Trophoblast cell (in vitro differentiated cells and primary cell): ENCODE results near the gene LRIT1.

ENCODE experiments used
- DNase-seq, 2 donors: peaks; one replicate each; pipeline ENCODE4 v3.0.0-alpha.2; 2016
- H2AFZ ChIP-seq: 2 replicates; pipeline ENCODE4 v1.6.1; 2013; ENCODE audit warnings: low read length, moderate library complexity, mild to moderate bottlenecking; ENCODE audit not compliant: insufficient read depth, poor library complexity
- H2AK5ac ChIP-seq: 2 replicates; pipeline ENCODE4 v1.6.1; 2013; ENCODE audit warnings: mild to moderate bottlenecking, low read length
- H2BK120ac ChIP-seq: 2 replicates; pipeline ENCODE4 v1.6.1; 2013; ENCODE audit warnings: low read length, mild to moderate bottlenecking, moderate library complexity; ENCODE audit not compliant: insufficient read depth, poor library complexity
- H2BK12ac ChIP-seq: 2 replicates; pipeline ENCODE4 v1.6.1; 2013; ENCODE audit warnings: mild to moderate bottlenecking, low read length, moderate library complexity
- H2BK5ac ChIP-seq: 2 replicates; pipeline ENCODE4 v1.6.1; 2013; ENCODE audit warnings: low read length, low read depth, moderate library complexity, mild to moderate bottlenecking; ENCODE audit not compliant: poor library complexity
- H3K14ac ChIP-seq: 2 replicates; pipeline ENCODE4 v1.6.1; 2013; ENCODE audit warnings: mild to moderate bottlenecking, low read length
- H3K18ac ChIP-seq: 2 replicates; pipeline ENCODE4 v1.6.1; 2013; ENCODE audit warnings: mild to moderate bottlenecking, low read length
- H3K23ac ChIP-seq: 2 replicates; pipeline ENCODE4 v1.6.1; 2013; ENCODE audit warnings: low read length
- H3K27ac ChIP-seq: 2 replicates; pipeline ENCODE4 v1.5.1; 2013; ENCODE audit warnings: low read depth, mild to moderate bottlenecking, inconsistent platforms, low read length, moderate library complexity
- H3K27me3 ChIP-seq: 2 replicates; pipeline ENCODE4 v1.6.1; 2013; ENCODE audit warnings: inconsistent platforms, mild to moderate bottlenecking, low read length, moderate library complexity; ENCODE audit not compliant: insufficient read depth
- H3K36me3 ChIP-seq, 2 experiments: 1 replicate in 1 of 2; 2 replicates in 1 of 2; pipeline ENCODE4 v1.6.1; 2013; ENCODE audit warnings: low read length in 2 of 2, mild to moderate bottlenecking in 2 of 2, moderate library complexity in 1 of 2; ENCODE audit not compliant: insufficient read depth in 2 of 2, control insufficient read depth in 1 of 2
- H3K4ac ChIP-seq: 2 replicates; pipeline ENCODE4 v1.6.1; 2013; ENCODE audit warnings: low read depth, mild to moderate bottlenecking, low read length, moderate library complexity
- H3K4me1 ChIP-seq, 2 experiments: 1 replicate in 1 of 2; 2 replicates in 1 of 2; pipeline ENCODE4 v1.6.1; 2013; ENCODE audit warnings: low read length in 2 of 2, mild to moderate bottlenecking in 2 of 2, moderate library complexity in 1 of 2; ENCODE audit not compliant: insufficient read depth in 2 of 2, control insufficient read depth in 1 of 2
- H3K4me2 ChIP-seq: 2 replicates; pipeline ENCODE4 v1.6.1; 2013; ENCODE audit warnings: inconsistent platforms, mild to moderate bottlenecking, low read length, moderate library complexity
- H3K4me3 ChIP-seq: 2 replicates; pipeline ENCODE4 v1.5.1; 2013; ENCODE audit warnings: mild to moderate bottlenecking, low read depth, low read length, inconsistent platforms
- H3K79me1 ChIP-seq: one replicate; pipeline ENCODE4 v1.6.1; 2013; ENCODE audit warnings: low read length
- H3K79me2 ChIP-seq: 2 replicates; pipeline ENCODE4 v1.6.1; 2013; ENCODE audit warnings: low read length, mild to moderate bottlenecking; ENCODE audit not compliant: control insufficient read depth, insufficient read depth, poor library complexity
- H3K9ac ChIP-seq: 2 replicates; pipeline ENCODE4 v1.6.1; 2013; ENCODE audit warnings: mild to moderate bottlenecking, low read length
- H3K9me3 ChIP-seq: 2 replicates; pipeline ENCODE4 v1.6.1; 2013; ENCODE audit warnings: low read depth, mild to moderate bottlenecking, control low read depth, inconsistent platforms, low read length; ENCODE audit not compliant: insufficient read depth
- H4K12ac ChIP-seq: 2 replicates; pipeline ENCODE4 v1.6.1; 2013; ENCODE audit warnings: low read depth, mild to moderate bottlenecking, low read length, moderate library complexity
- H4K8ac ChIP-seq: 2 replicates; pipeline ENCODE4 v1.6.1; 2013; ENCODE audit warnings: low read depth, mild to moderate bottlenecking, low read length, moderate library complexity
- H4K91ac ChIP-seq: one replicate; pipeline ENCODE4 v1.6.1; 2013; ENCODE audit warnings: low read depth, mild to moderate bottlenecking, low read length, moderate library complexity
- WGBS: extraction: QIAGEN DNeasy Blood & Tissue Kit; methylation state at CpG from one replicate; pipeline ENCODE4 v1.1.7; 2013; ENCODE audit warnings: missing lambda C conversion rate; ENCODE audit not compliant: insufficient read length, insufficient coverage; ENCODE audit errors: extremely low coverage; 5-methylcytosine and 5-hydroxymethylcytosine counted together

Gene LRIT1

DNA sequence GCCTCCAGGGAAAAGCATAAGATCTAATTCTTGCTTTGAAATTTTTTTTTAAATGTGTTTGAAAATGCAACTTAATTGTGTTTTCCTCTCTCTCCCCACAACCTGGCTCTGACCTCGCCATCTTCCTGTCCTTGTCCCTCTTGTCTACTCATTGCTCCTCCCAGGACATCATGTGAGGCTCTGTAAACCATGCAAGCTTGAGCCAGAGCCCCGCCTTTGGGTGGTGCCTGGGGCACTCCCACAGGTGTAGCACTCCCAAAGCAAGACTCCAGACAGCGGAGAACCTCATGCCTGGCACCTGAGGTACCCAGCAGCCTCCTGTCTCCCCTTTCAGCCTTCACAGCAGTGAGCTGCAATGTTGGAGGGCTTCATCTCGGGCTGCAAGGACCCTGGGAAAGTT, 56.8 kb downstream of the LRIT1 start:
- Histone ChIP-seq H4K91ac (no peak overlapping the region), H3K27me3 (no peaks in the 10 kb centered on the region), H3K4ac (no peak overlapping the region), H3K9ac (no peak overlapping the region), H3K18ac (no peak overlapping the region), H2AK5ac (no peak overlapping the region), H2BK5ac (no peak overlapping the region), H3K4me1 (no peaks in the 10 kb centered on the region), H3K79me2 (no peaks in the 10 kb centered on the region), H4K8ac (no peak overlapping the region), H3K14ac (no peak overlapping the region), H3K9me3 (peaks cover 8% of the 10 kb centered on the region), H3K4me2 (no peak overlapping the region), H3K27ac (no peak overlapping the region), H2BK12ac (no peak overlapping the region), H3K36me3 (no peaks in the 10 kb centered on the region), H3K4me3 (no peak overlapping the region), H3K79me1 (no peaks in the 10 kb centered on the region), H2AFZ (no peak overlapping the region), H3K23ac (no peak overlapping the region), H4K12ac (no peak overlapping the region), H2BK120ac (no peak overlapping the region)
- WGBS, result no CpG with 5 or more reads among the region's 4 CpGs
- DNase-seq, result no peak

DNA sequence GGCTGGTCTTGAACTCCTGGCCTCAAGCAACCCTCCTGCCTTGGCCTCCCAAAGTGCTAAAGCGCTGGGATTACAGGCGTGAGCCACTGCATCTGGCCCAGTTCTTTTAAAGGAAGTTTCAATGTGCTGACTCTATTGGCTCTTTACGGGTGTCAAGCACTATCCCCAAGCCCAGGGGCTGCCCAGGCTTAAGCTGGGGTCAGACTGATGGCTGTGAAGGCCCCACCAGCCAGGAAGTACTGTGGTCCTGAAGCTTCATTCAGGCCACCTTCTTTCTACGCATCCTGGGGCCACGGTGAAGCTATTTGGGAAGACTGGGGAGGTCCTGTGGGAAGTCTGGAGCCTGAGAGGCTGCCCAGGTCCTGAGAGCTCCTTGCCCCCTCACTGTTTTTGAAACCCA, 59.7 kb downstream of the LRIT1 start:
- no peaks in the 10 kb centered on the region for H3K79me2 ChIP-seq
- no peaks in the 10 kb centered on the region for H3K79me1 ChIP-seq
- no peak overlapping the region for H2BK12ac ChIP-seq
- WGBS, result no CpG with 5 or more reads among the region's 5 CpGs
- H3K27ac ChIP-seq, result no peak overlapping the region
- H3K9ac ChIP-seq, result no peak overlapping the region
- H3K4me3 ChIP-seq, result no peak overlapping the region
- H3K4me2 ChIP-seq, result no peak overlapping the region
- H3K4me1 ChIP-seq, result no peaks in the 10 kb centered on the region
- peaks cover 7% of the 10 kb centered on the region for H3K9me3 ChIP-seq
- H2AK5ac ChIP-seq, result no peak overlapping the region
- no peak for DNase-seq
- H4K91ac ChIP-seq, result no peak overlapping the region
- H3K36me3 ChIP-seq, result no peaks in the 10 kb centered on the region
- no peak overlapping the region for H4K8ac ChIP-seq
- no peak overlapping the region for H2BK120ac ChIP-seq
- H3K18ac ChIP-seq, result no peak overlapping the region
- no peak overlapping the region for H4K12ac ChIP-seq
- no peak overlapping the region for H2AFZ ChIP-seq
- H3K23ac ChIP-seq, result no peak overlapping the region
- no peak overlapping the region for H2BK5ac ChIP-seq
- no peak overlapping the region for H3K4ac ChIP-seq
- no peaks in the 10 kb centered on the region for H3K27me3 ChIP-seq
- no peak overlapping the region for H3K14ac ChIP-seq
